Fibroblast of pulmonary artery (primary cell): ENCODE results near the gene PDE7B.

ENCODE experiments used
- DNase-seq: peaks from one replicate; pipeline ENCODE4 v3.0.0-alpha.2; 2010; ENCODE audit warnings: low read depth
- H3K4me3 ChIP-seq: replicated peaks from 2 replicates; pipeline ENCODE4 v1.5.1; 2011; ENCODE audit warnings: low read depth, mild to moderate bottlenecking, control low read depth, low read length, moderate library complexity
- CTCF ChIP-seq: IDR thresholded peaks from 2 replicates; pipeline ENCODE4 v1.5.1; 2011; ENCODE audit warnings: mild to moderate bottlenecking, control low read depth, low read length, inconsistent platforms; ENCODE audit errors: missing control alignments

Gene PDE7B

GRCh38 chr6:136051140-136051775 lies 199.8 kb downstream of the PDE7B start:
- H3K4me3 ChIP-seq: no peak overlapping the region
- TF ChIP-seq CTCF: no peak
- peak; percentile 88 for DNase-seq

GRCh38 chr6:136052031-136052430 lies 200.5 kb downstream of the PDE7B start:
- H3K4me3 ChIP-seq: no peak overlapping the region
- no peak for TF ChIP-seq CTCF
- peak; percentile 40 for DNase-seq

GRCh38 chr6:136058852-136059251 lies 207.4 kb downstream of the PDE7B start:
- no peak for TF ChIP-seq CTCF
- H3K4me3 ChIP-seq: no peak overlapping the region
- no peak for DNase-seq

- no peak for DNase-seq
- TF ChIP-seq CTCF: no peak
- no peak overlapping the region for H3K4me3 ChIP-seq
Observed at GRCh38 chr6:136059308-136059707, 207.8 kb downstream of the PDE7B start.

- no peak for TF ChIP-seq CTCF
- H3K4me3 ChIP-seq: no peak overlapping the region
- no peak for DNase-seq
Observed at GRCh38 chr6:136060052-136060451, 208.6 kb downstream of the PDE7B start.

- no peak overlapping the region for H3K4me3 ChIP-seq
- DNase-seq: no peak
- TF ChIP-seq CTCF: no peak
Observed at GRCh38 chr6:136060759-136061158, 209.3 kb downstream of the PDE7B start.

GRCh38 chr6:136061701-136062100 lies 210.2 kb downstream of the PDE7B start:
- DNase-seq: no peak
- H3K4me3 ChIP-seq: no peak overlapping the region
- TF ChIP-seq CTCF: no peak
